Heart right ventricle (tissue), 16 donors: Measurements from ENCODE around the gene GP5. TPM values are rescaled to one million over a fixed set of nuclear protein-coding genes. Genes with fewer than 3 reads are reported as not detected.

Experiments
- ATAC-seq, 8 donors: fragments of 200-7000 bp; cut with Tn5 transposase; one replicate each; pipeline ENCODE4 v1.9.1; 2020; ENCODE audit warnings: mild to moderate bottlenecking in 8 of 8, moderate library complexity in 8 of 8, moderate number of reproducible peaks in 1 of 8
- DNase-seq, 2 donors: peaks; one replicate each; pipeline ENCODE4 v3.0.0-alpha.2; 2020
- H3K27ac ChIP-seq, 10 donors: fragments of 200-600 bp; sonication (generic) in 2 of 10; one replicate each; pipeline versions ENCODE4 v1.5.0 to v1.8.0; 2020 to 2022; ENCODE audit warnings: mild to moderate bottlenecking in 3 of 10
- H3K27me3 ChIP-seq, 7 donors: fragments of 200-600 bp; one replicate each; pipeline ENCODE4 v1.8.0; 2021 to 2022; ENCODE audit warnings: mild to moderate bottlenecking in 2 of 7
- H3K36me3 ChIP-seq, 9 donors: fragments of 200-600 bp; sonication (generic) in 1 of 9; one replicate each; pipeline versions ENCODE4 v1.5.0 to v1.8.0; 2020 to 2022; ENCODE audit warnings: mild to moderate bottlenecking in 2 of 9
- H3K4me1 ChIP-seq, 9 donors: fragments of 200-600 bp; sonication (generic) in 1 of 9; one replicate each; pipeline versions ENCODE4 v1.5.0 to v1.8.0; 2020 to 2022; ENCODE audit warnings: mild to moderate bottlenecking in 4 of 9
- H3K4me3 ChIP-seq, 10 donors: fragments of 200-600 bp; sonication (generic) in 2 of 10; one replicate each; pipeline versions ENCODE4 v1.5.0 to v1.8.0; 2020 to 2022; ENCODE audit warnings: mild to moderate bottlenecking in 7 of 10, moderate library complexity in 2 of 10
- H3K9me3 ChIP-seq, 11 donors: fragments of 200-600 bp in 10 of 11; sonication (generic) in 2 of 11; one replicate each; pipeline versions ENCODE4 v1.5.0 to v1.8.0; 2013 to 2022; ENCODE audit warnings: mild to moderate bottlenecking in 2 of 11, control low read depth in 1 of 11, moderate library complexity in 1 of 11
- WGBS, 2 donors: extraction: QIAGEN DNeasy Blood & Tissue Kit; methylation state at CpG; one replicate each; pipeline ENCODE4 v1.1.7; 2013; ENCODE audit warnings: inconsistent platforms in 1 of 2; 5-methylcytosine and 5-hydroxymethylcytosine counted together
- intact Hi-C, 10 donors: fragments of 100-400 bp; cut with DNase I; formaldehyde crosslinking; loops; one replicate each; pipeline versions ENCODE4 v1.11.1 to v1.14.2; 2022
- polyA plus RNA-seq, 2 donors: library from polyadenylated mRNA; stranded (reverse); fragments of 200-250 nt; gene quantifications; one replicate each; pipeline ENCODE4 v1.2.3, GENCODE V29; 2013
- total RNA-seq, 10 donors: library from RNA; stranded (reverse); fragmentation: NEBNext Ultra II Directional in 3 of 10; extraction: Animal tissue kit (Norgen Biotek cat#: 25700) in 3 of 10; gene quantifications; one replicate each; pipeline versions ENCODE4 v1.2.1 to v1.2.4, GENCODE V29; 2021 to 2023
- TF ChIP-seq, protein P1 (sequence below), 9 donors: fragments of 200-600 bp; sonication (generic) in 2 of 9; IDR thresholded peaks; one replicate each; pipeline versions ENCODE4 v1.5.0 to v1.8.0; 2021 to 2022; ENCODE audit warnings: antibody characterized with exemption in 9 of 9, mild to moderate bottlenecking in 5 of 9, moderate library complexity in 1 of 9
- donor health status: Arrhythmogenic right ventricular cardiomyopathy.
- donor health status: ischemic (EF 13 %, LVEDD 7.1; RV severe dilation, severe dysfunction).
- donor health status: healthy with polysubstance abuse.
- donor health status: DM: no; HTN: yes; CAD: no.
- donor health status: DM: no; HTN: no; CAD: no.
- donor health status: ischemic (EF 25% LVEDD 6.9; RV normal size, moderate dysfunction).
- donor health status: ischemic (EF 25% LVEDD 5.7; RV mildly dilated, moderate dysfunction).
- donor health status: healthy.
- donor health status: DM: yes; HTN: yes; CAD: no.
- donor health status: Ischemic cardiomyopathy.
- donor health status: ischemic (EF 35%, LVEDD 5.7; RV mildly dilated, moderate dysfunction).
- donor health status: nonischemic (EF 11% LVEDD 7.7; RV severe dilation, severe dysfunction).
- donor health status: DM: yes; HTN: yes; CAD: no.
- donor health status: PGD.
- donor health status: ischemic (EF 29% LVEDD 5.4; RV normal size, mild dysfunction).
- donor health status: nonischemic (EF 23%, LVEDD 6.1; RV moderate dilation, normal function).

The GP5 gene
- total and polyA plus RNA-seq, 12 donors: 0.01 to 0.21 (median 0.13) TPM; not detected in 5

- DNase-seq (no peak), ATAC-seq (no peak)
- intact Hi-C loops: no loop called here
- H3K9me3 ChIP-seq: no peaks in the 10 kb centered on the region
- H3K4me3 ChIP-seq: no peak overlapping the region
- H3K4me1 ChIP-seq: no peaks in the 10 kb centered on the region
- TF ChIP-seq, protein P1, sequence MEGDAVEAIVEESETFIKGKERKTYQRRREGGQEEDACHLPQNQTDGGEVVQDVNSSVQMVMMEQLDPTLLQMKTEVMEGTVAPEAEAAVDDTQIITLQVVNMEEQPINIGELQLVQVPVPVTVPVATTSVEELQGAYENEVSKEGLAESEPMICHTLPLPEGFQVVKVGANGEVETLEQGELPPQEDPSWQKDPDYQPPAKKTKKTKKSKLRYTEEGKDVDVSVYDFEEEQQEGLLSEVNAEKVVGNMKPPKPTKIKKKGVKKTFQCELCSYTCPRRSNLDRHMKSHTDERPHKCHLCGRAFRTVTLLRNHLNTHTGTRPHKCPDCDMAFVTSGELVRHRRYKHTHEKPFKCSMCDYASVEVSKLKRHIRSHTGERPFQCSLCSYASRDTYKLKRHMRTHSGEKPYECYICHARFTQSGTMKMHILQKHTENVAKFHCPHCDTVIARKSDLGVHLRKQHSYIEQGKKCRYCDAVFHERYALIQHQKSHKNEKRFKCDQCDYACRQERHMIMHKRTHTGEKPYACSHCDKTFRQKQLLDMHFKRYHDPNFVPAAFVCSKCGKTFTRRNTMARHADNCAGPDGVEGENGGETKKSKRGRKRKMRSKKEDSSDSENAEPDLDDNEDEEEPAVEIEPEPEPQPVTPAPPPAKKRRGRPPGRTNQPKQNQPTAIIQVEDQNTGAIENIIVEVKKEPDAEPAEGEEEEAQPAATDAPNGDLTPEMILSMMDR (IDR thresholded peaks at IDR 0.05): no peak
- WGBS, 2 donors: 90 to 91% methylated on average over 3 of the region's 3 CpGs
- no peaks in the 10 kb centered on the region for H3K27me3 ChIP-seq
- H3K36me3 ChIP-seq: peaks cover 0 to 100% (median 90%) of the 10 kb centered on the region in 9 donors
- H3K27ac ChIP-seq: no peak overlapping the region
These were observed 35.4 kb upstream of the GP5 start for GRCh38 chr3:194434503-194434902.

- intact Hi-C loops: no loop called here
- TF ChIP-seq, protein P1 (IDR thresholded peaks at IDR 0.05): no peak
- no peaks in the 10 kb centered on the region for H3K27me3 ChIP-seq
- H3K36me3 ChIP-seq: peaks cover 0 to 100% (median 87%) of the 10 kb centered on the region in 9 donors
- H3K27ac ChIP-seq: no peak overlapping the region
- no peak for DNase-seq
- ATAC-seq: no peak
- H3K4me3 ChIP-seq: no peak overlapping the region
- H3K9me3 ChIP-seq: no peaks in the 10 kb centered on the region
- WGBS, 2 donors: 60 to 67% methylated on average over 5 of the region's 5 CpGs
- H3K4me1 ChIP-seq: no peaks in the 10 kb centered on the region
These were observed 32.5 kb upstream of the GP5 start for GRCh38 chr3:194431554-194431953.

DNA sequence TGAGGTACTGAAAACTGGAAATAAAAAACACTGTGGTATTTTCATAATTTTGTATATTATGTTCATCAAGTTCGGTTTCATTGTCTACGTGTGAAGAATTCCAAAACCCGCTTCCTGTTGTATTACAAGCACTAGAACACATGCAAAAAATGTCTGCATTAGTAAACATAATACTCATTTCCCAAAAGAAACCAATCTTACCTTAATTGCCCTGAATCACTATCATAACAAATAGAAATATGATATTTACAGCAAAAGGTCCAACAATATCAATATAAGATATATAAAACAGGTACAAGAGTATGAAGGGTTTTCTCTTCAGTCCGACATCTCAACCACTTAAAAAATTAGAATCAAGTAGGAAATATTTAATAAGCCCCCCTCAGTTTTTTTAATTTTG is 26.3 kb upstream of the GP5 start:
- intact Hi-C loops: no loop called here
- Histone ChIP-seq H3K4me3 (no peak overlapping the region), H3K36me3 (peaks cover 0 to 98% (median 49%) of the 10 kb centered on the region in 9 donors), H3K4me1 (peaks cover 0 to 23% (median 8%) of the 10 kb centered on the region in 9 donors), H3K27ac (no peak overlapping the region), H3K9me3 (no peaks in the 10 kb centered on the region), H3K27me3 (no peaks in the 10 kb centered on the region)
- WGBS, 2 donors: 92 to 94% methylated on average over 4 of the region's 4 CpGs
- DNase-seq (no peak), ATAC-seq (no peak)
- TF ChIP-seq, protein P1 (IDR thresholded peaks at IDR 0.05): no peak

DNA sequence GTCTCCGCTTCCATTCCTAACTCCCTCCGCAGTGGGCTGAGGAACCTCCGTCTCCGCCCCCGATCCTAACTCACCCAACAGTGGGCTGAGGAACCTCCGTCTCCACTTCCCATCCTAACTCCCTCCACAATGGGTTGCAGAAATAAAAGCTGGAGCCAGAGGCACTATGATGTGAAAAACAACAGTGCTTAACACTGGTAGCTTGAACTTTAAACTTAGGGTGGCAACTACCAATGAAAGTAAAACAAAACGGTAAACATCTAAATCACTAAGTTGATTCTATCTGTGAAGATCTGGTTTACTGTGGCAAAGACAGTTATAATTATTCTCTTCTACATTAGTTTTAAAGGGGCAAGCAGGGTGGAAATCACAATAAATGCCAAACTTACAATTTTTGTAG is 25.9 kb upstream of the GP5 start:
- no peak overlapping the region for H3K4me3 ChIP-seq
- H3K27me3 ChIP-seq: no peaks in the 10 kb centered on the region
- H3K36me3 ChIP-seq: peaks cover 0 to 98% (median 44%) of the 10 kb centered on the region in 9 donors
- intact Hi-C loops: no loop called here
- TF ChIP-seq, protein P1 (IDR thresholded peaks at IDR 0.05): no peak
- 96 to 97% methylated on average over 7 of the region's 7 CpGs for WGBS, 2 donors
- no peaks in the 10 kb centered on the region for H3K9me3 ChIP-seq
- H3K4me1 ChIP-seq: peaks cover 0 to 23% (median 8%) of the 10 kb centered on the region in 9 donors
- ATAC-seq (peak in 2 of 8 donors; percentile 13 to 47), DNase-seq (no peak)
- no peak overlapping the region for H3K27ac ChIP-seq
